HG02870 (cell line): ENCODE results near the gene CD226.
"Not testable (repeated sequence)": the region's sequence is repeated elsewhere in the genome, so short reads cannot be mapped to it uniquely, and the experiment has no call there.

Experiments used
- ATAC-seq: cut with Tn5 transposase; IDR thresholded peaks from one replicate; pipeline ENCODE4 v1.9.1; 2021; ENCODE audit warnings: mild to moderate bottlenecking, moderate library complexity; ENCODE audit not compliant: unreplicated experiment

The CD226 gene

GRCh38 chr18:69956665-69957620 is 9.3 kb upstream of the CD226 start:
- peak; percentile 12 for ATAC-seq

GRCh38 chr18:69956057-69956456 is 8.4 kb upstream of the CD226 start:
- ATAC-seq: peak; percentile 30

GRCh38 chr18:69954719-69955480 is 7.2 kb upstream of the CD226 start:
- peak; percentile 41 for ATAC-seq

- no peak for ATAC-seq
Measured at GRCh38 chr18:69953191-69953590, 5.5 kb upstream of the CD226 start.

GRCh38 chr18:69951182-69951581 is 3.5 kb upstream of the CD226 start:
- no peak for ATAC-seq

- no peak for ATAC-seq
Measured at GRCh38 chr18:69949538-69949936, 1.9 kb upstream of the CD226 start.

- ATAC-seq: peak; percentile 81
Measured at GRCh38 chr18:69948919-69949537, 1.4 kb upstream of the CD226 start.

GRCh38 chr18:69948256-69948655 is 583 bp upstream of the CD226 start:
- no peak for ATAC-seq

GRCh38 chr18:69946608-69947155 is 991 bp downstream of the CD226 start:
- no peak for ATAC-seq

- ATAC-seq: peak; percentile 30
Measured at GRCh38 chr18:69945220-69946114, 2.2 kb downstream of the CD226 start.

GRCh38 chr18:69944436-69944835 is 3.2 kb downstream of the CD226 start:
- no peak for ATAC-seq

GRCh38 chr18:69943021-69943420 is 4.7 kb downstream of the CD226 start:
- ATAC-seq: no peak

GRCh38 chr18:69941183-69941582 is 6.5 kb downstream of the CD226 start:
- no peak for ATAC-seq

- not testable (repeated sequence) for ATAC-seq
Measured at GRCh38 chr18:69939812-69940211, 7.9 kb downstream of the CD226 start.

GRCh38 chr18:69936191-69936558 is 11.5 kb downstream of the CD226 start:
- ATAC-seq: no peak

GRCh38 chr18:69935319-69936190 is 12.1 kb downstream of the CD226 start:
- peak; percentile 81 for ATAC-seq

GRCh38 chr18:69934601-69935265 is 12.9 kb downstream of the CD226 start:
- no peak for ATAC-seq

GRCh38 chr18:69929041-69929774 is 18.5 kb downstream of the CD226 start:
- no peak for ATAC-seq
